Ramos (cell line): Measurements from ENCODE around the gene STK32B.

Experiments
- in situ Hi-C: fragments of 300-500 bp; cut with MboI; formaldehyde crosslinking; loops from one replicate; pipeline ENCODE4 v1.14.3; 2022; ENCODE audit warnings: low sequenced_read_pairs; ENCODE audit not compliant: unreplicated experiment

Gene STK32B

DNA sequence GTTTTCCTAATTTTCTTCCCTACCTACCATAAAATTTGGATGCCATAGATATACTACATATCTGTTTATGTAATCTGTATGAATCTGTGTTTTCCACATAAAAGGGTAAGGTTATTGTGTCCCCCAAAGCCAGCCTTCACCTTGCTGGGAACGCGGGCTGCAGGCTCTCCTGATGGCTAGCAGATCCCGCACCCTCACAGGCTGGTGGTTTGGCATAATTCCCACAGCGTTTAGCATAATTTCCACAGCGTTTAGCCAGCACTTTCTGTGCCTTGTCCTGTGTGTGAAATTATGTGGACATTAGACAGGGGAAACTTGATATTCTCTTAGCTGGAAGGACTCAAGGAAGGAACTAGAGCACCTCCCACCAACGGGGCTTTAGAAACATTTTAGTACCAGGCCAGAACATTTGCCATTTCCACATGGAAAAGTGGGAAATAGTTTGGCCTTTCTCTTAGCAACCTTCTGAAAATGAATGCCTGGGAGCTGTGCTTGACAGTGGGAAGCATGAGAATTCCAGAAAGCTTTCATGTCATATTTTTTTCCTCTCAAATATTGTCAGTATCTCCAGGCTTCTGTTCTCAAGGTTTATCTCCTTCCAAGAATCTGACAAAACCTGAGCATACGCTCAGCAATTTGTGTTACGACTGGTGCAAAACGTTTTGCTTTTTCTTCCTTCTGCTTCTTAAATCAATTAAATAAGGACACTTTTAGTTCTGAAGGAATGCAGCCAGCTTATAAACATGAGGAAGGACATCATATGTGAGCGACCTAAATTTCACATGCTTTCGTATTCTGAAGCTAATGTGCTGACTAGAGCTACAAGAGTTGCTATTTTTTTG, 67.9 kb downstream of the STK32B start:
- in situ Hi-C loops = no loop called here

DNA sequence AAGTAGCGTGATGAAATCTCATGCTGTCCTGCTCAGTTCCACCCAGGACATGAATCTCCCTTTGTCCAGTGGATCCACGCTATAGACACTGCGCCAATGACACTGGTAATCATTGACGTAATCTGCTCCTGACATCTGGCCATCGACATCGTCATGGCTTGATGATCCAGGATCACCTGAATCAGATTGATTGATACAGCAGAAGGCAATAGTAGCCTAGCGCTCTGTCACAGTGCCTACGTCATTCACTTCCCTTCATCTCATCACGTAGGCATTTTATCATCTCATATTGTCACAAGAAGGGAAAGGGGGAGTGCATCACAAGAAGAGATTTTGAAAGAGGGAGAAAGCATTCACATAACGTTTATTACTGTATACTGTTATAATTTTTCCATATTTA, 68.8 kb downstream of the STK32B start:
- in situ Hi-C loops = no loop called here

DNA sequence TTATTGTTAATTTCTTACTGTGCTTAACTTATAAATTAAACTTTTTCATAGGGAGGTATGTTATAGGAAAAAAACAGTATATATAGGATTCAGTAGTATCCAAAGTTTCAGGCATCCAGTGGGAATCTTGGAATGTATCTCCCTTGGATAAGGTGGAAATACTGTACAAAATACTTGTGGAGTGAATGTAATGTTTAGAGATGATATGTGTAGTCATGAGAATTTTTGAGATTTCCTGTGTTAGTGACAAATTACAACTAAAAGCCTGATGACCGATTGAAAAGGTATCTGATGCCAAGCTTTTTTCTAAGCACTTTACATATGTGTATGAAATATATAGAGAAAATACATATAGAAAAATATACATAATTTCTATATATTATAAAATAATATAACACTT, 69.2 kb downstream of the STK32B start:
- in situ Hi-C loops = no loop called here

DNA sequence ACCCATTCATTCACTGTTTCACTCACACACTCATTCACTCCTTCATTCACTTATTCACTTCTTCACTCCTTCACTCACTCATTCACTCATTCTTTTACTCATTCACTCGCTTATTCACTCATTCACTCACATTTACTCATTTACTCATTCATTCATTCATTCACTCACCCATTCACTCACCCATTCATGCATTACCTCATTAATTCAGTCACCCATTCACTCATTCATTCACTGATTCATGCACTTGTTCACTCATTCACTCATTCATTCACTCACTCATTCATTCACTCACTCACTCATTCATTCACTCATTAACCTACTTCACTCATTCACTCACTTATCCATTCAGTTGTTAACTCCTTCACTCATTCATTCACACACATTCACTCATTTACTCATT, 70.8 kb downstream of the STK32B start:
- in situ Hi-C loops = no loop called here

DNA sequence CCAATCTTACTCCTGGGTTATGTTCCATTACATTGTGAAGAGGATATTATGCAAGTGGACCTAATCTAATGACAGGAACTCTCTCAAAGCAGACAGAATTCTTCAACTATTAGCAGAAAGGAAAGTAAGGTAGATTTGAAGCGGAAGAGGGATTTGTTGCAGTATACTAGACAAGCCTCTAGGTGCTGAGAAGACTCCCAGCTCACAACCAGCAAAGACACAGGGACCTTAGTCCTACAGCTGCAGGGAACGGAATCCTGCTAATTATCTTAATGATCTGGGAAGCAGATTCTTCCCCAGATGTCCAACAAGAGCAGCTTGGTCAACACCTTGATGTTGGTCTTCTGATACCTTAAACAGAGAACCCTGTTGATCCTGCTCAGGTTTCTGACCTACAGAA, 73.6 kb downstream of the STK32B start:
- in situ Hi-C loops = no loop called here

DNA sequence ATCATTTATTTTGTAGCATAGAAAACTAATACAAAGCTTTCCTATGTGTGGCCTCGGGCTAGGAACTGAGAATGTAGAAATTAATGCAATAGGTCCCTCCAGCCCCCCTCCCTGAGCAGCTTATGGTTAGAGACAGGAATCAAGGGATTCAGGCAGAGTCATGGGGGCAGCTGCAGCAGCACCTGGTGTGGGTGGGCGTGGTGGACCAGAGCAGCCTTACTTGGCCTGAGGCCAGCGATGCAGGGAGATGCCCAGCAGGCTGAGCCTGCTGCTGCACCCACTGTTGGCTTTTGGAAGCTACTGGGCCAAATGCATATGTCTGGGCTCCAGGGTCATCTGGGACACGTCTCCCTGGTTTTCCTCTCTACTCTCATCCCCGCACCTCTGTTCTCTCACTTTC, 74.0 kb downstream of the STK32B start:
- in situ Hi-C loops = no loop called here

DNA sequence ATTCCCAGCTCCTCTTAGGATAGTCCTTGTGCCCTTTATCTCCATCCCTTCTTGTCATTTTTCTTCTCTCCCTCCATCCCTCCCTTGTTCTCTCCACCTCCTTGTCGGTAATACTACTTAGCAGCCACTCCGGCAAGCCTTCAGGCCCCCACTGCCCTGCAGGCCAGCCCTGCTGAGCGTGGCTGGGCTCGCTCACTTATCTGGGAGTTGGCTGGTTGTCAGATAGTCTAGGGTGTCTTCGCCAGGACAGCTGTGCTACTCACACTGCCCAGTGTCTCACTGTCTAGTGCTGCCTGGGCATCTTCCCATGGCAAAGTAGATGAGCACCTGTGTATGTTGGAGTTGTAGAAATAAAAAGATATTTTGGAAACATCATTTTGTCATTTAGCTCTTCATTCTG, 75.0 kb downstream of the STK32B start:
- in situ Hi-C loops = no loop called here

DNA sequence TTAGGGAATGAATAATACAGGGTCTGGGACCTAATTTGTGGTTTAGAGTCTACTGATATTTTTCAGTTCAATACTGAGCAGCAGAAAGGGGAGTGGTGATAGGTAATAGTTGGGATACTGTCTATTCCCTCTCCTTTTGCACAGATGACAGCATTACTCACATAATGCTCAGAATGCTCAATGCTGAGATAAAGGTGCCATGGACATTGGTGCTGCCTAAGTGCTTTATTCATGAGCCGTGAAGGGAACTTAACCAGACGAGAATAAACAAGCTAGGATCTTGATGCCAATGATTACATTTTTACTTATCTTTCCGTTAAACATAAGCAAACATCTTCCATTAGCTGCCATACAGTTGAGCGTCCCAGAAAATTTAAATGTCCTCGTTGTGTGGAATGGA, 75.6 kb downstream of the STK32B start:
- in situ Hi-C loops = no loop called here

DNA sequence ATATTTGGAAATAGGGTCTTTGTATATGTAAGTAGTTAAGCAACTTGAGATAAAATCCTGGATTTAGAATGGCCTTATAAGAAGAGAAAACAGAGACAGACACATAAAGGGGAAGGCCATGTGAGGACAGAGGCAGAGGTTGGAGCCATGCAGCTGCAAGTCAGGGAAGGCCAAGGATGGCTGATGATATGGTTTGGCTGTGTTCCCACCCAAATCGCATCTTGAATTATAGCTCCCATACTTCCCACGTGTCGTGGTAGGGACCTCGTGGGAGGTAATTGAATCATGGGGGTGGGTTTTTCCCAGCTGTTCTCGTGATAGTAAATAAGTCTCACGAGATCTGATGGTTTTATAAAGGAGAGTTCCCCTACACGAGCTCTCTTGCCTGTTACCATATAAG, 76.3 kb downstream of the STK32B start:
- in situ Hi-C loops = no loop called here

DNA sequence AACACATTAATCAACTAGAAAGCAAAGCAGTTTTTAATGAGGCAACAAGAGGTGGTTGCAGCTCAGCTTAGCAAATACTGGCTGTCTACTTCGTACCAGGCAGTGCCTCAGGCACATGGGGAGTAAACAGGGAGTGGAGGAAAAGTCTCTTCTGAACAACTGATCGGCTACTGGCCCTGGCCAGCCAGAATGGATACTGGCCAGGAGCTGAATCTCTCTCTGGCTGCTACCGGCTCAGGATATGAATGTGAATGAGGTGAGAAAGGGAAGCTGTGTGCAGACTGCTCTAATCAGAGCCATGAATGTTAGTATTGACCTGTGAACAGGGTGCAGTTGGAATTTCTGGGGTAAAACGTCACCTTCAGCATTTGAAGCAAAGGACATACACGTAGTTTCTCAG, 77.3 kb downstream of the STK32B start:
- in situ Hi-C loops = no loop called here

DNA sequence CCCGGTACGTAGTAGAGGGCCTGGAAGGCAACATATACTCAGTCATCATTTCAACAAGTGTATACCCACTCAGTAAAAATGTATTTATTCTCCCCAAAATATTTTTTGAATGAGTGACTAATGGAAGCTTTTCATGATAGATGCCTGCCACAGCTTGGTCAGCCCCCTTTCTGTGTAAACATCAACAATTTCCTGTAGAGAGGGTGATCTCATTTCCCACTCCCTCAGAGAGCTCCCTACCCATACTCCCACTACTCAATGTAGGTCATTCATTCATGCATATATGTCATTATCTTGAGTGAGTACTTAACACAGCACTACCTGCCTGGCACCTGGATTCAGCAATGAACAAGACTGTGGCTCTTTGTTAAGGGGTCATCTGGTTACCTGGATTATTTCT, 81.9 kb downstream of the STK32B start:
- in situ Hi-C loops = no loop called here

DNA sequence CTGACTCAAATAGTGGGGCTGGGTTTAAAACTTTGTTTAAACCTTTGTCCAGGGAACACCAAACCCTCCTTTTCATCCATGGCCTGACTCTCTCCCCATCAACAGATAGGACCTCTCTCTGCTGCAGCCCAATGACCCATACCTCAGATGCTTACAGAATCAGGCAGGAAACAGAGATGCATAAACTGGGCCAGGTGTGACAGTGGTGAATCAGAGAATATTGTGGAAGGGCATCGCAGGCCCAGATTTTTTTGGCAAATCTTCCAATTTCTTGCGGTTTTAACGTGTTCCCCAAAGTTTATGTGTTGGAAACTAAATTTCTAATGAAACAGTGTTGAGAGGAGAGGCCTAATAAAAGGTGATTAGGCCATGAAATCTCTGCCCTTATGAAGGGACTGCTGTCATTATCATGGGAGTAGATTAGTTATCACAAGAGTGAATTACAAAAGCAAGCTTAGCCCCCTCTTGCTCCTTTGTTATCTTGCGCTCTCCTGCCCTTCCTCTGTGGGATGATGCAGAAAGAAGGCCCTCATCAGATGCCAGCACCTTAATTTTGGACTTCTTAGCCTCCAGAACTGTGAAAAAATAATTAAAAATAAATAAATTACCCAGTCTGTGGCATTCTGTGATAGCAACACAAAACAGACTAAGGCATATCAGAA, 82.8 kb downstream of the STK32B start:
- in situ Hi-C loops = no loop called here

DNA sequence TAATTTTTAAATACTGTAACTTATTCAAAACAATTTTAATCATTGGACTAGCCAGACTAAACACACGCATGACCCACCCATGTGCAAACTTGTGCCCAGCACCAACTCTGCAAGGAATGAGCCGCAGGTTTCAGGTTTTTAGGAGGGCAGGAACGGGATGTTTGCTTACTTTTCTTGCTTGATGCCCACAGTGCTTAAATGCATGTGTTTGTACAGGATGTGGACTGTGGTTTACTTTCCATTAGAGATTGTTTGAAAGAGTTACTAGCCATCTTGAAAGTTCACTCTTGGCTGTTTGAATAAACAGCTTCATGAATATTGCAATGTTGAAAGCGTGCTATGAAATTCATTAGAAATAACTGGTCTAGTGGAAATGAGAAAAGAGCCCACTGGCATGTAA, 83.3 kb downstream of the STK32B start:
- in situ Hi-C loops = no loop called here

DNA sequence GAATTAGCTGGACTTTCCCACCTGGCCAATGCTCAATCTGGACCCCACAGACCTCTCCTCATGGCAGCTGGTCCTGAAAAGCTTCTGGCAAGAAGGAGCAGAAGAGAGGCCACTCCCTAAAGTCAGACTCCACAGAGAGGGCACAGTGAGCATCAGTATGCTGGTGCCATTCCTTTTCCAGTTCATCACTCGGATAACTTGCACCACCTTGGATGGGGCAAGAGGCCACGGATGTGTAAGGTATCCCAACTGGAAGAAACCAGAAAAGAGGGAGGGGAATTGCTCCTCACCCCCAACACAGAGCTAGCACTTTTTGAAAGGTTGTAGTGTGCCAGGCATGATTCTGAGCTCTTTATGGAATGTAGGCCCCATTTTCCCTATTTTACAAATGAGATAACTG, 85.9 kb downstream of the STK32B start:
- in situ Hi-C loops = no loop called here

DNA sequence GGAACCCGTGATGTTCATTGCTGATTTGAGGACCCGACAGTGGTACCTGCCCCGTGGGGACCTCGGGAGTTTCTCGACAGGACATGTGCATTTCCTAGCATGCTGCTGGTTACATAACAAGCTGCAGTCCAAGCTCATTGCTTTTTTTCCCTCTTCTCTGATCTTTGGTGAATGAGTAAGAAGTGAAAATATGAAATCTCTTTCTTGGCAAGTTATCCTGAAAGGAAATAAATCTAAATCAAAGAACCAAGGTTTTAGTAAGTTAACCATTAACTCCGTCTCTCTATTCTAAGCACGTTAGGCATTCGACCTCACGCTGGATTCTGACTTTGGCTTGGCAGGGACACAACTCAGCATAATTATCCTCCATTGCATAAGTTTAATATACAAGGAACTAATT, 86.6 kb downstream of the STK32B start:
- in situ Hi-C loops = no loop called here

DNA sequence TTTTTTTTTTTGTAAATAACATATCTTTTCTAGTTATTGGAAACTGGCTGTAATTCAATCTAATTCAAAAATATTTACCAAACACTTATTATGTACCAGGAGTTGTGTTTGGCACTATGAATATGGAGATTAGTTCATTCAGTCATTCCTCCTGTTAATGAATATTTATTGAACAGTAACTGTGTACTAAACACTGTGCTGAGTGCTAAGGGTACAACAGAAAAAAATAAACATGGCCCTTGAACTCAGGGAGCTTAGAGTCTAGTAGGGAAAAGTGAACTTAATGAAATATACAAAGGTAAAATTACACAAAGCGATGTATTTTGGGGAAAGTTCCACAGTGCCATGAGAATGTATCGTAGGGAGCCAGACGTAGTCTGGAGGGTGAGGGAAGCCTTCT, 87.1 kb downstream of the STK32B start:
- in situ Hi-C loops = no loop called here

DNA sequence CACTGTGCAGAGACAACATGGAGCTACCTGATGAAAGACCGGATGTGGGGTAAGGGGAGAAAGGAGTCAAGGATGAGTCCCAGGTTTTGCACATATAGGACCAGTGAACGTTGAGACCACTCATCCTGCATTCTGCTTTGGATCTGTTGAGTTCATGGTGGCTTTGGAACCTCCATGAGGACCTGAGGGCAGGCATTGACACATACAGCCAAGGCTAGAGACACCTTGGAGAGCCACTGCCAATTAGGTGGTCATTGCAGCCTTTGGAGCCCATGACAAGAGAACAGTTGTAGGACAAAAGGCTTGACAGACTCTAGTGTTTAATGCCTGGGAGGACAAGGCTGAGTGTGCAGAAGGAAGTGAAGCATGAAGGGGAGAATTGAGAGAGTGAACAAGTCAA, 87.9 kb downstream of the STK32B start:
- in situ Hi-C loops = no loop called here

DNA sequence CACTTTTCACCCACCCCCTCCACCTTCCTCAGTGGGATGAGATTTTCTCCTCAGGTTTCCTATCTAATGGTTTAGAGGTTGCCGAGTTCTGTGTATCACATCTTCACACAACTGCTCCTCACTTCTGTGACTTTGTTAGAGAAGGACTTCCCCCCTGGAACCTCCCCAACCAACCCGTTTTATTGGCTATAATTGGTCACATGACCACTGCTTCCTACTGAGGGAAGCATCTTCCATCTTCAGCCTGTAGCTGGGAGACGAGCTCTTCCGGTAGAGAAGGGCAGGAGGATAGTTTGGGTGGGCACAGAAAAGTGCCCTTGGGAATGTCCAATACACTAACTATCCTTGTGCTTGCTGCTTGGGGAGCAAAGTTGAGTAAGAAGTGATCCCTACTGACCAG, 90.5 kb downstream of the STK32B start:
- in situ Hi-C loops = no loop called here

DNA sequence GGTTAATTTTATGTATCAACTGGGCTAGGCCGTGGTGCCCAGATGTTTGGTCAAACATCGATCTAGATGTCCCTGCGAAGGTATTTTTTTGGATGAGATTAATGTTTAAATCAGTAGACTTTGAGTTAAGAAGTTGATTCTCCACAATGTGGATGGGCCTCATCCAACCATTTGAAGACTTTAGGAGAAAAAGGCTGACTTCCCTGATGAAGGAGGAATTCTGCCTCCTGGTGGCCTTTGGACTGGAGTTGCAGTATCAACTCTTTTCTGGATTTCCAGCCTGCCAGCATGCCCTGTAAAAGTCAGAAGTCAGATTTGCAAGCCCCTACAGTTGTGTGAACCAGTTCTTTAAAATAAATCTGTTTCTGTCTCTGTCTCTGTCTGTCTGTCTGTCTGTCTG, 91.4 kb downstream of the STK32B start:
- in situ Hi-C loops = no loop called here

DNA sequence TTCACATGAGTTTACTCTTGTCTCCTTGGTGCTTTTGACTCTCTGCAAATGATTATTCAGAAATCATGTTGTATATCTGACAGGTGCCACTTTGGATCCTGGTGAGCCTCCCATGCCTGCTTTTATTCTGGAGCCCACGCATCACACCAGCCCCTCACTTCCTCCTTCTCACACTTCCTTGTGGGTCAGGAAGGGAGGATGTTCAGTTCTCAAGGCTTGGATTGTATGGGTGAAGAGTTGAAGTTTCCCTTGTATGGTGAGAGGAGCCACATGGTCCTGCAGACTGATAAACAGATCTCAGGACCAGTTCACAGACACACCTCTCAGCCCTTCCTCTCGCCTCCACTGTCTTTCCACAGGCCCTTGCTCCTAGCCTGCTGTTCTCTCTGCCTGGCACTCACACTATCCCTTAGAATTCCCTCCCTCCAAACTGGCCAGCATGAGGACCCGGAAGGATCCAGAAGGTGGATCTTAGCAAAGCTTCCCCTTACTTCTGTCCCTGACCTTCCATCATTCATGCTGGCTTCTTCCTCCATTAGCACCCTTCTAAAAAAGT, 92.1 kb downstream of the STK32B start:
- in situ Hi-C loops = no loop called here

DNA sequence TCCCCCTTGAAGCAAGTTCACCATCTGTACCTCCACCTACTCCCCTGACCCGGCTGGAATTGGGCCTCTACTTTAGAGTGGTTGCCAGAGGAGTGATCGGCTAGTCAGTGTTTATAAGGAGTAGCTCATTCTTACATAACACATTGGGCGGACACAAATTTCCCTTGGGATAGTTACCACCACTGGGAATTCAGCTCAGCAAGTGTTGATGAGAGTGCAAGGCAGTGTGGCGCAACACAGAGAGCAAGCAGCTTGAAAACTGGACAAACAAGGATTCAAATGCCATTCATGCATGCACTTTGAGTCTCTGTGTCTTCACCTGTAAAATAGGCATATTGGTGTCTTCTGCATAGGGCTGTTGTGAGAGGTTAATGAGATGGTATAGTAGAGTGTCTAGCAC, 92.7 kb downstream of the STK32B start:
- in situ Hi-C loops = no loop called here

DNA sequence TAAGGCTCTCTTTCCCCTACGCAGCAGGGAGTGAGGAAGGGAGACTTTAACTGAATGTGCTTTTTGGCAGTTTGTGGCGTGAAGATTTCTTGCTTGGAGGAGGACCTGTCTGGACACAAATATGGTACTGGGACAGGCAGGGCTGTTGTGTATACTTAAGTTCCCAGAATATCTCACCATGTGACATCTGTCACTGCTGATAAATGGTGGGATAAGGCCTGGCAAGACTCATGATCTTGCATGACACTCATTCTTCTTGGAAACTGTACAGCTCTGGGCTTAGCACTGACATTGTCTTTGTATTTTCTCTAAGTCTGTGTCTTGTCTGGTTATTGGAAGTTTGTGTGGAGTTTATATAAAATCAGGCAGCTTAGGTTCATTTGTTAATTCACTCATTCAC, 93.1 kb downstream of the STK32B start:
- in situ Hi-C loops = no loop called here
